HL-60 (cell line): ENCODE data around the gene TRIM61.
"Not testable (repeated sequence)": the region's sequence is repeated elsewhere in the genome, so short reads cannot be mapped to it uniquely, and the experiment has no call there.

ENCODE experiments used
- DNase-seq, 2 experiments: peaks; one replicate each; pipeline ENCODE4 v3.0.0-alpha.2; 2010 to 2020; ENCODE audit warnings: low read depth in 1 of 2, low spot score in 1 of 2
- H3K27ac ChIP-seq: fragments of 250-450 bp; sonication (Bioruptor Pico); replicated peaks from 2 replicates; pipeline ENCODE4 v1.5.1; 2020; ENCODE audit warnings: mild to moderate bottlenecking, moderate library complexity
- H3K27me3 ChIP-seq: fragments of 250-450 bp; sonication (Bioruptor Pico); 2 replicates; pipeline ENCODE4 v1.5.1; 2021; ENCODE audit warnings: mild to moderate bottlenecking, moderate library complexity; ENCODE audit not compliant: insufficient read depth, poor library complexity, severe bottlenecking
- H3K4me3 ChIP-seq: replicated peaks from 2 replicates; pipeline ENCODE4 v1.5.1; 2011; ENCODE audit warnings: mild to moderate bottlenecking, control low read depth, low read length; ENCODE audit not compliant: insufficient read depth
- GABPA ChIP-seq: IDR thresholded peaks from 2 replicates; pipeline ENCODE4 v1.6.1; 2012; ENCODE audit warnings: low read depth
- POLR2AphosphoS5 ChIP-seq: IDR thresholded peaks from 2 replicates; pipeline ENCODE4 v1.6.1; 2012; ENCODE audit warnings: low read depth
- SPI1 ChIP-seq: IDR thresholded peaks from 2 replicates; pipeline ENCODE4 v1.6.1; 2012; ENCODE audit warnings: low read depth, mild to moderate bottlenecking, borderline replicate concordance
- TF ChIP-seq, protein P1 (sequence below): IDR thresholded peaks from 2 replicates; pipeline ENCODE4 v1.6.1; 2012; ENCODE audit warnings: low read depth; ENCODE audit not compliant: insufficient replicate concordance
- TF ChIP-seq, protein P2 (sequence below): IDR thresholded peaks from one replicate; pipeline ENCODE4 v1.5.1; 2011; ENCODE audit warnings: low read length, control low read depth, inconsistent platforms; ENCODE audit not compliant: insufficient read depth

TRIM61 gene

DNA sequence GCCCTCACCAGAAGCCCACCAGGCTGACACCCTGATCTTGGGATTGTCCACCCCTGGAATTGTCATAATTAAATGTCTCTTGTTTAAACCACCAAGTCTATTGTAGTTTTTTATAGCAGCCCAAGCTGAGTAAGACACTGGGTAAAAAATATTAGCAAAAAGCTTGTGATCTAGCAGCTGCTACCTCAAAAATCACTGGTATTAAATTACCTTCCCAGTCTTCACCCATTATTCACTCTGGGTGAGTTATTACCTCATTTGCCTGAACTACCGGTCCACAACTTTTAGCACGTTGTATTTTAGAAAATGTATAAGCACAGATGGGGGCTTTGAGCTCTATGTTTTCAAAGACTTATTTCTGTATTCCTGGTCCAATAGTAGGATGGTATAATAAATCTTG lies 12.0 kb upstream of the TRIM61 start:
- Histone ChIP-seq H3K4me3 (no peak overlapping the region), H3K27me3 (peaks cover 2% of the 10 kb centered on the region), H3K27ac (no peak overlapping the region)
- TF ChIP-seq SPI1 (no peak), POLR2AphosphoS5 (no peak), GABPA (no peak)
- TF ChIP-seq, protein P1, sequence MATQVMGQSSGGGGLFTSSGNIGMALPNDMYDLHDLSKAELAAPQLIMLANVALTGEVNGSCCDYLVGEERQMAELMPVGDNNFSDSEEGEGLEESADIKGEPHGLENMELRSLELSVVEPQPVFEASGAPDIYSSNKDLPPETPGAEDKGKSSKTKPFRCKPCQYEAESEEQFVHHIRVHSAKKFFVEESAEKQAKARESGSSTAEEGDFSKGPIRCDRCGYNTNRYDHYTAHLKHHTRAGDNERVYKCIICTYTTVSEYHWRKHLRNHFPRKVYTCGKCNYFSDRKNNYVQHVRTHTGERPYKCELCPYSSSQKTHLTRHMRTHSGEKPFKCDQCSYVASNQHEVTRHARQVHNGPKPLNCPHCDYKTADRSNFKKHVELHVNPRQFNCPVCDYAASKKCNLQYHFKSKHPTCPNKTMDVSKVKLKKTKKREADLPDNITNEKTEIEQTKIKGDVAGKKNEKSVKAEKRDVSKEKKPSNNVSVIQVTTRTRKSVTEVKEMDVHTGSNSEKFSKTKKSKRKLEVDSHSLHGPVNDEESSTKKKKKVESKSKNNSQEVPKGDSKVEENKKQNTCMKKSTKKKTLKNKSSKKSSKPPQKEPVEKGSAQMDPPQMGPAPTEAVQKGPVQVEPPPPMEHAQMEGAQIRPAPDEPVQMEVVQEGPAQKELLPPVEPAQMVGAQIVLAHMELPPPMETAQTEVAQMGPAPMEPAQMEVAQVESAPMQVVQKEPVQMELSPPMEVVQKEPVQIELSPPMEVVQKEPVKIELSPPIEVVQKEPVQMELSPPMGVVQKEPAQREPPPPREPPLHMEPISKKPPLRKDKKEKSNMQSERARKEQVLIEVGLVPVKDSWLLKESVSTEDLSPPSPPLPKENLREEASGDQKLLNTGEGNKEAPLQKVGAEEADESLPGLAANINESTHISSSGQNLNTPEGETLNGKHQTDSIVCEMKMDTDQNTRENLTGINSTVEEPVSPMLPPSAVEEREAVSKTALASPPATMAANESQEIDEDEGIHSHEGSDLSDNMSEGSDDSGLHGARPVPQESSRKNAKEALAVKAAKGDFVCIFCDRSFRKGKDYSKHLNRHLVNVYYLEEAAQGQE: no peak
- TF ChIP-seq, protein P2, sequence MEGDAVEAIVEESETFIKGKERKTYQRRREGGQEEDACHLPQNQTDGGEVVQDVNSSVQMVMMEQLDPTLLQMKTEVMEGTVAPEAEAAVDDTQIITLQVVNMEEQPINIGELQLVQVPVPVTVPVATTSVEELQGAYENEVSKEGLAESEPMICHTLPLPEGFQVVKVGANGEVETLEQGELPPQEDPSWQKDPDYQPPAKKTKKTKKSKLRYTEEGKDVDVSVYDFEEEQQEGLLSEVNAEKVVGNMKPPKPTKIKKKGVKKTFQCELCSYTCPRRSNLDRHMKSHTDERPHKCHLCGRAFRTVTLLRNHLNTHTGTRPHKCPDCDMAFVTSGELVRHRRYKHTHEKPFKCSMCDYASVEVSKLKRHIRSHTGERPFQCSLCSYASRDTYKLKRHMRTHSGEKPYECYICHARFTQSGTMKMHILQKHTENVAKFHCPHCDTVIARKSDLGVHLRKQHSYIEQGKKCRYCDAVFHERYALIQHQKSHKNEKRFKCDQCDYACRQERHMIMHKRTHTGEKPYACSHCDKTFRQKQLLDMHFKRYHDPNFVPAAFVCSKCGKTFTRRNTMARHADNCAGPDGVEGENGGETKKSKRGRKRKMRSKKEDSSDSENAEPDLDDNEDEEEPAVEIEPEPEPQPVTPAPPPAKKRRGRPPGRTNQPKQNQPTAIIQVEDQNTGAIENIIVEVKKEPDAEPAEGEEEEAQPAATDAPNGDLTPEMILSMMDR: no peak
- no peak for DNase-seq

DNA sequence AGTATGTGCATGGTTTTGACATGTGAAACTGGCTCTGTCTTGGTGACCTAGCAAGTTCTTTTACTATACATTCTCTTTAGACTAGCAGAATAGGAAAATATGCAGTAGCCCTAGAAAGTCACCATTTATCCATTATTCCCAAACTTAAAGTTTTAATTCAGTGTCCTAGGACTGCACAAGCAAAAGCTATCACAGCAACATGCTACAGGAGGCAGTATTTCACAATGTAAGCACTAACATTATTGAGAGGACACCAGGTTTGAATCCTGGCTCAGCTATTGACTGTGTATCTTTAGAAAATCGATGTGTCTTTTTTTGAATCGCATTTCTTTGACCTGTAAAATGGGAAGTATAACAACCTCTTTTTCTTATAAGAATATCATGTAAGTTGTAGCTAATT lies 5.5 kb downstream of the TRIM61 start:
- DNase-seq, H3K27me3 ChIP-seq, H3K27ac ChIP-seq, H3K4me3 ChIP-seq: not testable (repeated sequence)

DNA sequence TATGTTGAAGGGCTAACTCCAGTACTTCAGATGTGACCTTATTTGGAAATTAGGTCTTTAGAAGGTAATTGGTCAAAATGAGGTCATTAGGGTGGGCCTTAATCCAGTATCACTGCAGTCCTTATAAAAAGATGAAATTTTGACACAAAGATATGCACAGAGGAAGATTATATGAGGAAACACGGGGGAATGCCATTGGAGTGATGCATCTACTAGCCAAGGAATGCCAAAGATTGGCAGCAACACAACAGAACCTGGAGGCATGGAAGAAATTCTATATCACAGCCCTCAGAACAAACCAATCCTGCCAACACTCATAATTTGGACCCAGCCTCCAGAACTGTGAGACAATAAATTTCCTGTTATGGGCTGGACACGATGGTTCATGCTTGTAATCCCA lies 17.6 kb downstream of the TRIM61 start:
- Histone ChIP-seq H3K4me3 (no peak overlapping the region), H3K27ac (no peak overlapping the region), H3K27me3 (no peaks in the 10 kb centered on the region)
- DNase-seq: no peak
- no peak for TF ChIP-seq POLR2AphosphoS5
- TF ChIP-seq, protein P2: no peak
- TF ChIP-seq SPI1: no peak

DNA sequence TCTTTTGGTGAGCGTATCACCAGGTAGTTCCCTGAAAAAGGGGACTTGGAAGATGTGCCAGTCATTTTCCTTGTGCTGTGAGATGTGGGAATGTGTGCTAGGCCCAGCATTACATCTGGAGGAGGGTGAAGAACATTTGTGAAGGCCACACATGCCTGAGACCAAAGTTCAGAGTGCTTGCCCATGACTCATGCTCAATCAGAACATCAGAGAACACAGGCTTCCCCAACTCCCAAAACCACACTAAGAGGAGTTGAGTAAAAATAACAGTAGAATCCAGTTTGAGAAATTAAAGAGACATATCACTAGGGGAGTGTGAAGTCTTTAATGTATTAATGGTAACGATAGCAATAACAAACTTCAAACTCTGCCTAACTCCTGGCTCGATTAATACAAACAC lies 18.0 kb downstream of the TRIM61 start:
- DNase-seq, H3K4me3 ChIP-seq, H3K27ac ChIP-seq, H3K27me3 ChIP-seq: not testable (repeated sequence)

DNA sequence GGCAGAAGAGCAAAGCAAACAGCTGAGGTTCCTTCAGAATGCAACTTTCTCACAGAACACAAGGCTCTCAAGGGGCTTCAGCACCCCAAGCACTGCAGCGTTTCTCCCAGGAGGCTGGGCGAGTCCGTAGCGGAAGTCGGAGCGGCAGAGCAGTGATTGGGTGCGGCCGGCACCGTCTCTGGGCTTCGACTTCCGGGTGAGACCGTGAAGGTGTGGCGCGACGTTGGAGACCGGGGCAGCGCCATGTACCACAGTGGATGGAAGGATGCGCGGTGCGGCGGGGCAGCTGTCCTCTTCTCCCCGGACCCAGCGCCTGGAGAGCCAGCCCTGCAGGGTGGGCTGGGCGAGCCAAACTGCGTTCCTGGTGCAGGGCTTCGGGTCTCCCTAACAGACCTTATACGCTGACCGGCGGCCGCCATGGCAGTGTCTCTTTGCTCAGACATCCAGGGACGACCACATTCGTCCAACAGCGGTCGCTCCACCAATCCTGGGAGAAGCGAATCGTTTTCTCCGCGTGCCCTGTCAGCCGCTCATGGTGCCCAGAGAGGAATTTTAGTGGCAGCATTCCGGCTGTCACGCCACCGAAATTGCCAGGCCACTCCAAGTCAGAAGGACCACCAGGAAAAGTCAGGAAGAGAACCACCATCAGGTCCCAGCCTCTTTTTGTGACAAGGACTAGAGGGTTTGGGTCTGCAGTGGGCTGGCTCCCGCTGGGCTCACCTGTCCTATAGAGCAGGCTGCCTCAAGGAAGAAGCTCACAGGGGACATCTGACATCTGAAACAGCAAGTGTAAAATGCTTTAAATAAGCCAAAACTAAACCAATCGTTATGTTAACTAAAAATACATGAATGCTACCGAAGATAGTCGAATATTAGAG lies 20.5 kb downstream of the TRIM61 start:
- peak; percentile 78; the same call in 1 of the 2 replicates for TF ChIP-seq POLR2AphosphoS5
- TF ChIP-seq, protein P2: no peak
- peak; percentile 83 for TF ChIP-seq GABPA
- DNase-seq: peak; percentile 12 to 85
- Histone ChIP-seq H3K4me3 (peak overlapping the region; percentile 64), H3K27ac (no peak overlapping the region; the same call in 1 of the 2 replicates), H3K27me3 (no peaks in the 10 kb centered on the region)
